ENCODE results near the gene EXOSC1.

The EXOSC1 gene

DNA sequence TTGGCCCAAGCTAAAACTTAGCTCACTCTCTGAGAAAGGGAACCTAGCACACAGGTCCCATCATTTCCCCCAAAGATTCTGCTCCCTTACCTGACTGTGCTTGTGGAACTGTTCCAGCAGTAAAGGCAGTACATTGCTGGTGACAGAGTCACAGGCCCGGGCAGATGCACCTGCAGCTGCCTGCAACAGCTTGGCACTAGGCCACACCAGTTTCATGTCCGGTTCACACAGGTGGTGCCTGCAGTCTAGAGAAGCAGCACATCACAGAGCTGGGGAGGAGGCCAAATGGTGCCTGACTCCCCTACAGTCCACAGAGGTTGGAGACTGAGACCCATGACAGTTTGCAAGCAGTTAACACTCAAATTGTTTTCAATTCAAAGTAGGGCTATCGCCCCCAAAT lies 22.4 kb upstream of the EXOSC1 start:
- TF ChIP-seq EZH2phosphoT487 (conservative IDR thresholded peaks at IDR 0.05; ENCODE audit: low read length) (no peak), CTCF (IDR thresholded peaks at IDR 0.05; ENCODE audit: insufficient read depth, low read length, poor library complexity, severe bottlenecking) (no peak)
- Histone ChIP-seq H4K20me1 (ENCODE audit: low read depth, low read length) (no peaks in the 10 kb centered on the region), H3K27me3 (ENCODE audit: low read length) (no peaks in the 10 kb centered on the region), H3K36me3 (ENCODE audit: low read length) (no peaks in the 10 kb centered on the region), H3K9me2 (replicated peaks; ENCODE audit: insufficient read depth, low read length) (no peaks in the 10 kb centered on the region), H3K4me3 (ENCODE audit: insufficient read depth, low read length, poor library complexity, severe bottlenecking) (no peak overlapping the region), H3K9me3 (ENCODE audit: insufficient read depth, low read length) (no peaks in the 10 kb centered on the region), H2AFZ (ENCODE audit: low read depth, low read length, severe bottlenecking) (no peak overlapping the region), H3K4me2 (ENCODE audit: low read depth, low read length, poor library complexity, severe bottlenecking) (no peak overlapping the region), H3K9ac (ENCODE audit: low read length) (no peak overlapping the region), H3K27ac (ENCODE audit: low read depth, low read length) (no peak overlapping the region), H3F3A (ENCODE audit: insufficient read depth) (peaks cover 10% of the 10 kb centered on the region; the same call in 1 of the 2 replicates), H3K79me2 (ENCODE audit: insufficient read depth, low read length) (no peaks in the 10 kb centered on the region)

- H4K20me1 ChIP-seq (ENCODE audit: low read depth, low read length), result no peaks in the 10 kb centered on the region
- no peak overlapping the region for H3K4me3 ChIP-seq (ENCODE audit: insufficient read depth, low read length, poor library complexity, severe bottlenecking)
- H3K27me3 ChIP-seq (ENCODE audit: low read length), result no peaks in the 10 kb centered on the region
- H3F3A ChIP-seq (ENCODE audit: insufficient read depth), result peaks cover 10% of the 10 kb centered on the region; the same call in 1 of the 2 replicates
- H3K9ac ChIP-seq (ENCODE audit: low read length), result no peak overlapping the region
- no peak overlapping the region for H3K27ac ChIP-seq (ENCODE audit: low read depth, low read length)
- H2AFZ ChIP-seq (ENCODE audit: low read depth, low read length, severe bottlenecking), result no peak overlapping the region
- peaks cover 9% of the 10 kb centered on the region; the same call in 1 of the 2 replicates for H3K36me3 ChIP-seq (ENCODE audit: low read length)
- H3K9me2 ChIP-seq (replicated peaks; ENCODE audit: insufficient read depth, low read length), result no peaks in the 10 kb centered on the region
- no peaks in the 10 kb centered on the region for H3K9me3 ChIP-seq (ENCODE audit: insufficient read depth, low read length)
- no peak overlapping the region for H3K4me2 ChIP-seq (ENCODE audit: low read depth, low read length, poor library complexity, severe bottlenecking)
- no peak for TF ChIP-seq CTCF (IDR thresholded peaks at IDR 0.05; ENCODE audit: insufficient read depth, low read length, poor library complexity, severe bottlenecking)
- TF ChIP-seq EZH2phosphoT487 (conservative IDR thresholded peaks at IDR 0.05; ENCODE audit: low read length), result no peak
- H3K79me2 ChIP-seq (ENCODE audit: insufficient read depth, low read length), result no peaks in the 10 kb centered on the region
Observed at GRCh38 chr10:97466755-97467154, 20.9 kb upstream of the EXOSC1 start.

DNA sequence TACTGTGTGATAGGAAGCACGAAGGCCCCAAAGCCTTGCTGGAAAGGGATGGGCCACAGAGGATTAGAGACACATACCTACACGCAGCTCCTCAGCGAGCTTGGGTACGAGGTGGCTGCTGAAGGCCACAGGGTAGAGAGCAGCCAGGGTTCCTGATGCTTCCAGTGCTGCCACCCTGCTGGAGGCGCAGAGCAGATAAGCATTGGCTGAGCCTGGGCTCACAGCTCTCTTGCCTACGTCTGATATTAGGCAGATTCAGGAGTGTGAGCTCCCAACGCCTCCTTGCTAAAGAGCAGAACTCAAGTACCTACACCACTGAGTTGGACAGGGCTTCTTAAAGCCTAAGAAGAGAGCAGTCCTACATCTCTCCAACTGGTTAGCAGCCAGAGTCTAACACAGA lies 20.2 kb upstream of the EXOSC1 start:
- peaks cover 10% of the 10 kb centered on the region; the same call in 1 of the 2 replicates for H3F3A ChIP-seq (ENCODE audit: insufficient read depth)
- no peak overlapping the region for H3K9ac ChIP-seq (ENCODE audit: low read length)
- no peaks in the 10 kb centered on the region for H3K27me3 ChIP-seq (ENCODE audit: low read length)
- H3K4me2 ChIP-seq (ENCODE audit: low read depth, low read length, poor library complexity, severe bottlenecking), result no peak overlapping the region
- no peak overlapping the region for H3K4me3 ChIP-seq (ENCODE audit: insufficient read depth, low read length, poor library complexity, severe bottlenecking)
- H3K27ac ChIP-seq (ENCODE audit: low read depth, low read length), result no peak overlapping the region
- TF ChIP-seq CTCF (IDR thresholded peaks at IDR 0.05; ENCODE audit: insufficient read depth, low read length, poor library complexity, severe bottlenecking) (no peak), EZH2phosphoT487 (conservative IDR thresholded peaks at IDR 0.05; ENCODE audit: low read length) (no peak)
- H3K9me2 ChIP-seq (replicated peaks; ENCODE audit: insufficient read depth, low read length), result no peaks in the 10 kb centered on the region
- no peaks in the 10 kb centered on the region for H3K9me3 ChIP-seq (ENCODE audit: insufficient read depth, low read length)
- H2AFZ ChIP-seq (ENCODE audit: low read depth, low read length, severe bottlenecking), result no peak overlapping the region
- no peaks in the 10 kb centered on the region for H4K20me1 ChIP-seq (ENCODE audit: low read depth, low read length)
- H3K36me3 ChIP-seq (ENCODE audit: low read length), result peaks cover 11% of the 10 kb centered on the region; the same call in 1 of the 2 replicates
- no peaks in the 10 kb centered on the region for H3K79me2 ChIP-seq (ENCODE audit: insufficient read depth, low read length)
